Smooth muscle cell (in vitro differentiated cells): Measurements from ENCODE around the gene PCDHA11. TPM values are rescaled to one million over a fixed set of nuclear protein-coding genes. Genes with fewer than 3 reads are reported as not detected.
"Not testable (repeated sequence)": the region's sequence is repeated elsewhere in the genome, so short reads cannot be mapped to it uniquely, and the experiment has no call there.

Experiments
- DNase-seq: peaks from one replicate; lab custom pipeline; 2025; ENCODE audit not compliant: unreplicated experiment; lab: John Stamatoyannopoulos, UW
- H2AFZ ChIP-seq: fragments of 200-600 bp; sonication (generic); 2 replicates; pipeline ENCODE4 v1.6.0; 2016; ENCODE audit warnings: antibody characterized with exemption, low read depth, mild to moderate bottlenecking
- H3F3A ChIP-seq: fragments of 200-600 bp; sonication (generic); 2 replicates; pipeline ENCODE4 v1.6.0; 2017; ENCODE audit warnings: antibody characterized with exemption, low read depth
- H3K27ac ChIP-seq: fragments of 200-600 bp; sonication (generic); 2 replicates; pipeline ENCODE4 v1.5.1; 2016; ENCODE audit warnings: low read depth, mild to moderate bottlenecking
- H3K27me3 ChIP-seq: fragments of 200-600 bp; sonication (generic); 2 replicates; pipeline ENCODE4 v1.6.1; 2016; ENCODE audit warnings: low read depth, mild to moderate bottlenecking
- H3K36me3 ChIP-seq: fragments of 200-600 bp; sonication (generic); 2 replicates; pipeline ENCODE4 v1.5.1; 2016; ENCODE audit warnings: low read depth
- H3K4me1 ChIP-seq: fragments of 200-600 bp; sonication (generic); 2 replicates; pipeline ENCODE4 v1.5.1; 2016; ENCODE audit warnings: low read depth
- H3K4me2 ChIP-seq: fragments of 200-600 bp; sonication (generic); 2 replicates; pipeline ENCODE4 v1.6.0; 2016; ENCODE audit warnings: mild to moderate bottlenecking
- H3K4me3 ChIP-seq: fragments of 200-600 bp; sonication (generic); 2 replicates; pipeline ENCODE4 v1.5.1; 2016; ENCODE audit warnings: mild to moderate bottlenecking
- H3K79me2 ChIP-seq: fragments of 200-600 bp; sonication (generic); 2 replicates; pipeline ENCODE4 v1.6.0; 2016; ENCODE audit warnings: low read depth, mild to moderate bottlenecking
- H3K9ac ChIP-seq: fragments of 200-600 bp; sonication (generic); 2 replicates; pipeline ENCODE4 v1.6.0; 2016; ENCODE audit warnings: low read depth
- H3K9me3 ChIP-seq: fragments of 200-600 bp; sonication (generic); replicated peaks from 2 replicates; pipeline ENCODE4 v1.5.1; 2016; ENCODE audit warnings: low read depth
- H4K20me1 ChIP-seq: fragments of 200-600 bp; sonication (generic); 2 replicates; pipeline ENCODE4 v1.6.0; 2016; ENCODE audit warnings: low read depth
- WGBS: methylation state at CpG from one replicate; pipeline ENCODE4 v1.1.7; 2016; ENCODE audit warnings: low lambda C conversion rate; 5-methylcytosine and 5-hydroxymethylcytosine counted together
- polyA plus RNA-seq: library from polyadenylated mRNA; unstranded; fragments of >200 nt; fragmentation: Nextera tagmentation; extraction: Ambion mirVana; gene quantifications from 2 replicates; pipeline ENCODE4 v1.2.1, GENCODE V29; 2016
- total RNA-seq: library from RNA; depleted of rRNA; stranded (reverse); fragments of >200 nt; gene quantifications from 2 replicates; pipeline ENCODE4 v1.2.3, GENCODE V29; 2014
- TF ChIP-seq, protein P1 (sequence below): fragments of 200-600 bp; sonication (generic); IDR thresholded peaks from 2 replicates; pipeline ENCODE4 v1.5.1; 2017; ENCODE audit warnings: borderline replicate concordance, mild to moderate bottlenecking, antibody characterized with exemption; ENCODE audit not compliant: insufficient read depth, poor library complexity, severe bottlenecking

Gene PCDHA11
- total and polyA plus RNA-seq, 2 experiments from 2014 or later, result 3.0 to 3.8 TPM

DNA sequence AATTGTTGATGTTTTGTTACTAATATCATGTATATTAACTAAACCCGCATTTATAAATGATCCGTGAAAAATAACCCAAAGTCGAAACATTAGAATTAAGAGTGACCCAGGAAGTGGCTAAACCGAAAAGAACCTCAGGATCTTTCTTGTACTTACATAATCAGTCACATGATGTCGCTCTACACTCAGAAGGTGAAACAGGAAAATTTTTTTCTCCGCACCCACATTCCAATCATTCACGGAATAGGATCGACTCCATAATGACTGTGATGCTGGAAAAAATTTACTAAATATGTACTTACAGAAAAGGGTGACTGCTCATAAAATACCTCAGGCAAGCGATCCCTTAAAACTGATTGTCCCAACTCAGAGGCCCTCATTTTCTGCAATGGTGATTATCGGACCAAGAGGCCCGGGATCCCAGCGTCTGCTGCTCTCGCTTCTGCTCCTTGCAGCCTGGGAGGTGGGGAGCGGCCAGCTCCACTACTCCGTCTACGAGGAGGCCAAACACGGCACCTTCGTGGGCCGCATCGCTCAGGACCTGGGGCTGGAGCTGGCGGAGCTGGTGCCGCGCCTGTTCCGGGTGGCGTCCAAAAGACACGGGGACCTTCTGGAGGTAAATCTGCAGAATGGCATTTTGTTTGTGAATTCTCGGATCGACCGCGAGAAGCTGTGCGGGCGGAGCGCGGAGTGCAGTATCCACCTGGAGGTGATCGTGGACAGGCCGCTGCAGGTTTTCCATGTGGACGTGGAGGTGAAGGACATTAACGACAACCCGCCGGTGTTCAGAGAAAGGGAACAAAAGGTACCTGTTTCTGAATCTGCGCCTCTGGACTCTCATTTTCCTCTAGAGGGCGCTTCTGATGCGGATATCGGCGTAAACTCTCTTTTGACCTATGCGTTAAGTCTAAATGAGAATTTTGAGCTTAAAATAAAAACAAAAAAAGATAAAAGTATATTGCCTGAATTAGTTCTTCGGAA, 6.6 kb downstream of the PCDHA11 start, which contains the start of gene PCDHA12:
Gene PCDHA12 (plus strand): TSS at position 224 of the 981 bp plus-strand sequence. CDS start 165 bp downstream, at position 389.
- WGBS, result 7% methylated on average over 47 of the region's 47 CpGs
- peak within 1 kb of the TSS; percentile 41 for H3K27ac ChIP-seq

DNA sequence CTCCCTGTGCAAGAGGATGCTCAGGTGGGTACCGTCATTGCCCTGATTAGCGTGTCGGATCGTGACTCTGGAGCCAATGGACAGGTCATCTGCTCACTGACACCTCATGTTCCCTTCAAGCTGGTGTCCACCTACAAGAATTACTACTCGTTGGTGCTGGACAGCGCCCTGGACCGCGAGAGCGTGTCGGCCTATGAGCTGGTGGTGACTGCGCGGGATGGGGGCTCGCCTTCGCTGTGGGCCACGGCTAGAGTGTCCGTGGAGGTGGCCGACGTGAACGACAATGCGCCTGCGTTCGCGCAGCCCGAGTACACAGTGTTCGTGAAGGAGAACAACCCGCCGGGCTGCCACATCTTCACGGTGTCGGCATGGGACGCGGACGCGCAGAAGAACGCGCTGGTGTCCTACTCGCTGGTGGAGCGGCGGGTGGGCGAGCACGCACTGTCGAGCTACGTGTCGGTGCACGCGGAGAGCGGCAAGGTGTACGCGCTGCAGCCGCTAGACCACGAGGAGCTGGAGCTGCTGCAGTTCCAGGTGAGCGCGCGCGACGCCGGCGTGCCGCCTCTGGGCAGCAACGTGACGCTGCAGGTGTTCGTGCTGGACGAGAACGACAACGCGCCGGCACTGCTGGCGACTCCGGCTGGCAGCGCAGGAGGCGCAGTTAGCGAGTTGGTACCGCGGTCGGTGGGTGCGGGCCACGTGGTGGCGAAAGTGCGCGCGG, 7.9 kb downstream of the PCDHA11 start:
- not testable (repeated sequence) for H3K27ac ChIP-seq, H3K27me3 ChIP-seq, H3K4me1 ChIP-seq, H3K79me2 ChIP-seq, H3K4me3 ChIP-seq, H3K9ac ChIP-seq, H3K36me3 ChIP-seq, H3F3A ChIP-seq, H3K4me2 ChIP-seq, H4K20me1 ChIP-seq, H3K9me3 ChIP-seq, DNase-seq, H2AFZ ChIP-seq
- WGBS, result 97% methylated on average over 73 of the region's 80 CpGs

More for the DNA sequence above, 6.6 kb downstream of the PCDHA11 start, which contains the start of gene PCDHA12:
- Histone ChIP-seq H3K36me3 (no peaks in the 10 kb centered on the region), H3K4me3 (peak within 1 kb of the TSS; percentile 72), H3K9me3 (no peaks in the 10 kb centered on the region), H3K4me1 (peaks cover 9% of the 10 kb centered on the region), H2AFZ (peak within 1 kb of the TSS; percentile 55), H3K4me2 (peak within 1 kb of the TSS; percentile 85), H3F3A (no peaks in the 10 kb centered on the region), H3K27me3 (no peaks in the 10 kb centered on the region), H3K79me2 (no peaks in the 10 kb centered on the region), H3K9ac (peak within 1 kb of the TSS; percentile 39), H4K20me1 (peaks cover 3% of the 10 kb centered on the region)
- no peak for DNase-seq
- TF ChIP-seq, protein P1, sequence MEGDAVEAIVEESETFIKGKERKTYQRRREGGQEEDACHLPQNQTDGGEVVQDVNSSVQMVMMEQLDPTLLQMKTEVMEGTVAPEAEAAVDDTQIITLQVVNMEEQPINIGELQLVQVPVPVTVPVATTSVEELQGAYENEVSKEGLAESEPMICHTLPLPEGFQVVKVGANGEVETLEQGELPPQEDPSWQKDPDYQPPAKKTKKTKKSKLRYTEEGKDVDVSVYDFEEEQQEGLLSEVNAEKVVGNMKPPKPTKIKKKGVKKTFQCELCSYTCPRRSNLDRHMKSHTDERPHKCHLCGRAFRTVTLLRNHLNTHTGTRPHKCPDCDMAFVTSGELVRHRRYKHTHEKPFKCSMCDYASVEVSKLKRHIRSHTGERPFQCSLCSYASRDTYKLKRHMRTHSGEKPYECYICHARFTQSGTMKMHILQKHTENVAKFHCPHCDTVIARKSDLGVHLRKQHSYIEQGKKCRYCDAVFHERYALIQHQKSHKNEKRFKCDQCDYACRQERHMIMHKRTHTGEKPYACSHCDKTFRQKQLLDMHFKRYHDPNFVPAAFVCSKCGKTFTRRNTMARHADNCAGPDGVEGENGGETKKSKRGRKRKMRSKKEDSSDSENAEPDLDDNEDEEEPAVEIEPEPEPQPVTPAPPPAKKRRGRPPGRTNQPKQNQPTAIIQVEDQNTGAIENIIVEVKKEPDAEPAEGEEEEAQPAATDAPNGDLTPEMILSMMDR, result peak; percentile 66

GRCh38 chr5:140877262-140877581, 8.5 kb downstream of the PCDHA11 start:
- H2AFZ ChIP-seq, result no peak overlapping the region
- H3K9ac ChIP-seq, result no peak overlapping the region
- H4K20me1 ChIP-seq, result peaks cover 3% of the 10 kb centered on the region
- no peak overlapping the region for H3K4me2 ChIP-seq
- no peak overlapping the region for H3K4me3 ChIP-seq
- peaks cover 9% of the 10 kb centered on the region for H3K4me1 ChIP-seq
- H3K36me3 ChIP-seq, result no peaks in the 10 kb centered on the region
- no peaks in the 10 kb centered on the region for H3K9me3 ChIP-seq
- no peaks in the 10 kb centered on the region for H3F3A ChIP-seq
- DNase-seq, result no peak
- no peaks in the 10 kb centered on the region for H3K79me2 ChIP-seq
- TF ChIP-seq, protein P1, result no peak
- H3K27ac ChIP-seq, result no peak overlapping the region
- WGBS, result 98% methylated on average over 33 of the region's 37 CpGs
- no peaks in the 10 kb centered on the region for H3K27me3 ChIP-seq
